Measurements from ENCODE around the gene LDLRAD3.

DNA sequence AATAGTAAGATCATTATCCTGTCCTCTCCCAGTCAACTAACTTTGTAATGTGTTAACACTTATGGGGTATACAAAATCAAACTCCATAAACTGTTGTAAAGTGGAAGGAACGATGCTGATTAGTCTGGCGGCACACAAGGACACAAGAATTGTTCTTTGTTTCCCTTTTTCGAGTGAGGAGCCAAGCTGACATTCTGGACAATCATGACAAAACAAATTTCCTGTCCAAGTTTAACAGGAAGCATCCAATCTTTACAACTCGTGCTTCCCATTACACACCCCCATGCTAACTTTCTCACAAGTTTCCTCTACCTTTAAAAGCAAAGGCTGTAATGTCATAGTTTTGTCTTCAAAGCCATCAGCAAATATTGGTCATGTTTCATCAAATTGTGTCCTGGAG lies 20.4 kb upstream of the LDLRAD3 start:
- TF ChIP-seq, protein P1, sequence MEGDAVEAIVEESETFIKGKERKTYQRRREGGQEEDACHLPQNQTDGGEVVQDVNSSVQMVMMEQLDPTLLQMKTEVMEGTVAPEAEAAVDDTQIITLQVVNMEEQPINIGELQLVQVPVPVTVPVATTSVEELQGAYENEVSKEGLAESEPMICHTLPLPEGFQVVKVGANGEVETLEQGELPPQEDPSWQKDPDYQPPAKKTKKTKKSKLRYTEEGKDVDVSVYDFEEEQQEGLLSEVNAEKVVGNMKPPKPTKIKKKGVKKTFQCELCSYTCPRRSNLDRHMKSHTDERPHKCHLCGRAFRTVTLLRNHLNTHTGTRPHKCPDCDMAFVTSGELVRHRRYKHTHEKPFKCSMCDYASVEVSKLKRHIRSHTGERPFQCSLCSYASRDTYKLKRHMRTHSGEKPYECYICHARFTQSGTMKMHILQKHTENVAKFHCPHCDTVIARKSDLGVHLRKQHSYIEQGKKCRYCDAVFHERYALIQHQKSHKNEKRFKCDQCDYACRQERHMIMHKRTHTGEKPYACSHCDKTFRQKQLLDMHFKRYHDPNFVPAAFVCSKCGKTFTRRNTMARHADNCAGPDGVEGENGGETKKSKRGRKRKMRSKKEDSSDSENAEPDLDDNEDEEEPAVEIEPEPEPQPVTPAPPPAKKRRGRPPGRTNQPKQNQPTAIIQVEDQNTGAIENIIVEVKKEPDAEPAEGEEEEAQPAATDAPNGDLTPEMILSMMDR (conservative IDR thresholded peaks at IDR 0.05 in 1 of 2, IDR thresholded peaks at IDR 0.05 in 1 of 2; ENCODE audit: extremely low read depth in 1 of 2, insufficient read depth in 1 of 2, low read depth in 1 of 2, low read length in 2 of 2): no peak
- TF ChIP-seq EZH2 (IDR thresholded peaks at IDR 0.05; ENCODE audit: borderline replicate concordance, low read length): no peak

Data from mammary epithelial cell (primary cell).